GM21723 (cell line): ENCODE results near the gene TEX36.
"Not testable (repeated sequence)": the region's sequence is repeated elsewhere in the genome, so short reads cannot be mapped to it uniquely, and the experiment has no call there.

Experiments
- ATAC-seq: cut with Tn5 transposase; IDR thresholded peaks from one replicate; pipeline ENCODE4 v1.9.1; 2021; ENCODE audit warnings: mild to moderate bottlenecking, moderate library complexity; ENCODE audit not compliant: unreplicated experiment

The TEX36 gene

GRCh38 chr10:125683063-125683462, at the start of gene TEX36:
Gene TEX36, minus strand, starts transcription at chr10:125683163. Its CDS starts 174 bp downstream, at chr10:125682989.
- ATAC-seq = no peak

GRCh38 chr10:125727436-125727835, 44.5 kb upstream of the TEX36 start:
- ATAC-seq = no peak

- ATAC-seq = no peak
Observed at GRCh38 chr10:125726914-125727313, 44.0 kb upstream of the TEX36 start.

- no peak for ATAC-seq
Observed at GRCh38 chr10:125722811-125723210, 39.8 kb upstream of the TEX36 start.

- ATAC-seq = peak; percentile 40
Observed at GRCh38 chr10:125721035-125721434, 38.1 kb upstream of the TEX36 start.

GRCh38 chr10:125720002-125720382, 37.0 kb upstream of the TEX36 start:
- peak; percentile 3 for ATAC-seq

GRCh38 chr10:125719173-125720001, 36.4 kb upstream of the TEX36 start, which contains the start of gene EDRF1:
Gene EDRF1, plus strand, starts transcription at chr10:125719709. Its CDS starts 99 bp downstream, at chr10:125719808.
- peak; percentile 93 for ATAC-seq

- not testable (repeated sequence) for ATAC-seq
Observed at GRCh38 chr10:125714728-125715127, 31.8 kb upstream of the TEX36 start.

GRCh38 chr10:125711110-125711750, 28.3 kb upstream of the TEX36 start:
- no peak for ATAC-seq

GRCh38 chr10:125709553-125710474, 26.9 kb upstream of the TEX36 start:
- ATAC-seq = no peak

GRCh38 chr10:125708971-125709503, 26.1 kb upstream of the TEX36 start:
- no peak for ATAC-seq

GRCh38 chr10:125707541-125708468, 24.8 kb upstream of the TEX36 start:
- no peak for ATAC-seq

- no peak for ATAC-seq
Observed at GRCh38 chr10:125700355-125700911, 17.5 kb upstream of the TEX36 start.

GRCh38 chr10:125699562-125700143, 16.7 kb upstream of the TEX36 start:
- no peak for ATAC-seq

GRCh38 chr10:125698481-125698998, 15.6 kb upstream of the TEX36 start:
- no peak for ATAC-seq

- ATAC-seq = not testable (repeated sequence)
Observed at GRCh38 chr10:125696884-125697283, 13.9 kb upstream of the TEX36 start.

GRCh38 chr10:125694883-125695282, 11.9 kb upstream of the TEX36 start:
- ATAC-seq = no peak

GRCh38 chr10:125693524-125693847, 10.5 kb upstream of the TEX36 start:
- ATAC-seq = no peak
